Left colon (tissue), 2 donors: ENCODE measurements around the gene GNAI1. TPM values are rescaled to one million over a fixed set of nuclear protein-coding genes. Genes with fewer than 3 reads are reported as not detected.

Experiments used
- ATAC-seq: fragments of 200-7000 bp; cut with Tn5 transposase; one replicate; pipeline ENCODE4 v1.9.1; 2020; ENCODE audit warnings: mild to moderate bottlenecking, moderate library complexity
- DNase-seq, 2 donors: peaks; one replicate each; pipeline ENCODE4 v3.0.0-alpha.2; 2020
- intact Hi-C, 2 donors: fragments of 100-400 bp; cut with DNase I in 1 of 2; cut with micrococcal nuclease in 1 of 2; formaldehyde crosslinking; loops; one replicate each; pipeline versions ENCODE4 v1.11.2 to v1.14.0; 2022; cut with DNase I, micrococcal nuclease
- total RNA-seq, 2 donors: library from RNA; stranded (reverse); fragmentation: NEBNext Ultra II Directional; extraction: Animal tissue kit (Norgen Biotek cat#: 25700); gene quantifications; one replicate each; pipeline ENCODE4 v1.2.1, GENCODE V29; 2021
- donor health status: DM: no; HTN: no; CAD: no.
- donor health status: DM: yes; HTN: yes; CAD: no.

The GNAI1 gene
- total RNA-seq, 2 donors from 2014 or later = 22.9 to 31.7 TPM

DNA sequence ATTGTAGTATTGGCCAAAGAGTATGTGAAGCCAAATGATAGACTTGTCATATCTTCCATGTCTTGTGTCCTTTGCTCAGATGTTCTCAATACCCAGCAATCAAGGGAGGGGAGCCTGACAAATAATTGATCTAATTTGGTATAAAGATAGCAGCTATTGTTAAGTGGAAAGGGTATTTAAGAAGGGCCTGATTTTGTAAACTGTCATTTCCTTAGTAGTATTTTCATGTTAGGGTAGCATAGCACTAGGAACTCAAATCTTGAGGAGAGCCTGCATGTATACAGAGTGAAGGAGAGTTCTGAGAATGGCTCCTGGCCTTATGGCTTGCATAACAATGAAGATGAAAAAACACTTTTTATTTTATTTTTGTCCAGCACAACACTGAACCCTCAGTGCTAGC is 53.1 kb downstream of the GNAI1 start:
- no peak for ATAC-seq
- DNase-seq = no peak
- intact Hi-C loops = no loop called here

DNA sequence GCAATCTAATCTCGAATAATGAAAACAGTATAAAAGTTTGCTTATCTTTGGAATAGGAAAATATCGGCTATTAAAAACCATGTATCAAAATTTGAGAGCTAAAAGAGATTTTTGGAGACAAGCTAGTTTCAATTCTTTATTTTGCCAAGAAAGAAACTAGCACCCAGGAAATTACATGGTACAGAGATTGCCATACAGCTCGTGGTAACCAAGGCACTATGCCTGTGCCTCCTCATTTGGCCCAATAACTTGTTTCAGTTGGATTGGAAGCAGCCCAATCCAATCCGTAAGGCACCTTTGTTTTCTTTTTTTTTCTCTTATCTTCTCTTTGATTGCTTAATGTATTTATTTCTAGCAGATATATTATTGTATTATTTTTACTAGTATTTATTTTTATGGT is 55.0 kb downstream of the GNAI1 start:
- ATAC-seq = no peak
- intact Hi-C loops = no loop called here
- no peak for DNase-seq

DNA sequence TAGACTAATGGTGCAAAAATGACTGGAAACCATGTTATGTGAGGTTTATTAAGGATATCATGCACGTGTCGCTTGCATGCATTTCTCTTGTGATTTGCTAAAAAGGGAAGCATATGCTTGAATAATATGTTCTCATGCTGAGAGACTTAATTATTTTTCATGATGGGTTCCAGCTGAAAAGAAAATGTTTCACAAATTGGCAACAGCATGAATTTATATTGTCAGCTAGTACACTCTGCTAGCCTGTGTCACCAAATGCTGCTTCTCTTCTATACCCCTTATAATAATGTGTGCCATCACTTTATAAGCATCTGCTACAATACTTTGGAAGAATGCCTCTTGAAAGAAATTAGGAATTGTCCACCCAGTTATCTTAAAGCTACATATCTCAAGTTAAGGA is 63.0 kb downstream of the GNAI1 start:
- intact Hi-C loops = no loop called here
- ATAC-seq (no peak), DNase-seq (no peak)

DNA sequence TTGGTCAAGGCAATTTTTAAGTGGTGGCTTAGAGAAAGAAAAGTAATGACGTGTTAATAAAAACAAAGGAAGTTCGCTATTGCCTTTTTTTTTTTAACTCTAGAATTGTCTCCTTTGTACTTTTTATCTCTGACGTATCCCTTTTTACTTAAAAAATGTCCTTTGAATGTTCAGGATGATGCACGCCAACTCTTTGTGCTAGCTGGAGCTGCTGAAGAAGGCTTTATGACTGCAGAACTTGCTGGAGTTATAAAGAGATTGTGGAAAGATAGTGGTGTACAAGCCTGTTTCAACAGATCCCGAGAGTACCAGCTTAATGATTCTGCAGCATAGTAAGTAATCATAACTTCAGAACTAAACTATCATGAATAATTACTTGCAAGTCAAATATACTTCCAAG is 64.4 kb downstream of the GNAI1 start:
- ATAC-seq (no peak), DNase-seq (no peak)
- intact Hi-C loops = no loop called here

DNA sequence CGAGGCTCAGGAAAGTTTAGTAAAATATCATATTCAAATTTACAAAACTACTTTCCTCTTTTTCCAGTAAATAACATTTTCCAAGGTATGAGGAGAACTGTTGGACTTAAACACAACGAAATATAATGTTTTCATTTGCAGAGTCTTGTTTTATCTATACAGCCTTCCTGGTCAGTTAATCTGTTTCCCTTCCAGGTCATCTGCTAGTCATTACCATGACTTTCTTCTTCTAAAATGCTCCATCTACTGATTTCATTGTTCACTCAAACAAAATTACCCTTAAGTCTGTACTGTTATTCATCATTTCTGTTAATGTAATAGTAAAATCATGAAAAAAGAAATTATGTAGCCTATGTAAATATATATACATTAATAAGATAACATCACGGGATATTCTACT is 69.8 kb downstream of the GNAI1 start:
- DNase-seq (no peak), ATAC-seq (no peak)
- intact Hi-C loops = no loop called here

DNA sequence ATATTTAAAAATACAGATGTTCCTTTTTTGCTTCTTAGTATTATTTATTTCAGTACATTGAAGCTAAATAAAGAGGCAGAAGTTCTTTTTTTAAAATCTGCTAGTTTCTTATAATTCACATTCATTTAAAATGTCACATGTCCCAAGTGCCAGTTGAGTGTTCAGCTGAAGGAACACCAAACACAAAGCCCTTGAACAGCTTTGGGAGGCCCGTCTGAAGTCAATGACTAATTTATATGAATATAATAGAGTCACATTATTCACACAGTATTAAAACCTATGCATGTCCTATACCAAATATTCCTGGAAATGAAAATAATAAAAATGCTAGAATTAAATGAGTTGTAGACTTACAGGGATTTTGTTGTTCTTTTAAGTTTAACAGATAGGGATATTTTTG is 70.3 kb downstream of the GNAI1 start:
- intact Hi-C loops = no loop called here
- ATAC-seq (no peak), DNase-seq (no peak)

DNA sequence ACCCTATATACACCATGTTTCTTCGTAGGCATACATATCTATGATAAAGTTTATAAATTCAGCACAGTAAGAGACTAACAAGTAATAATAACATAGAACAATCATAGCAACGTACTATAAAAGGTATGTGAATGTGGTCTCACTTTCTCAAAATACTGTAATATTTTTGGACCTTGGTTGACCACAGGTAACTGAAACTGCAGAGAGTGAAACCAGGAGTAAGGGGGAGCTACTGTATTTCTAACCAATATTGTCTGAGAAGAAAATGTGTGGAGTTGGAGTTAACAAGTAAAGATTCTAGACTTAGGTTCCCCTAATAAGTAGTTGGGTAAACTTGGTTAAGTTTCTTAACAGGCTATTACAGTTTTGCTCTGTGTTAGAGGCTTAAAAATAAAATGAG is 72.1 kb downstream of the GNAI1 start:
- intact Hi-C loops = no loop called here
- DNase-seq = no peak
- ATAC-seq = no peak

DNA sequence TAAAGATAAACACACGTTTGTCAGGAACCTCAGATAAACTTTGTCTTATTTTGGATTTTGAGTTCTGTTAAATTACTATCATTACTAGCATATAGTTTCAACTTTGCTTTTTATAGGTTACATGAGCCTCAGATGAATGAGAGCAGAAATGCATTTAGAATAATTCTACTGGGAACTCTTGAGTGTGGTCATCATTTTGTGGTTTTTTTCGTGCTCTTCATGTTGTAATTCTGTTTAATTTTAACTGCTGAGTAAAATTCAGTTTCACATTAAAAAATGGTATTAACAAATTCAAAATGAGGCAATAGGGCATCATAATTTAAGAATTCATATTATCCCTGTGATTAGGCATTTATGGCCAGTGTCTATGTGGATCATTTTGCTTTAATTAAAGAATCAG is 72.9 kb downstream of the GNAI1 start:
- ATAC-seq (no peak), DNase-seq (no peak)
- intact Hi-C loops = no loop called here

DNA sequence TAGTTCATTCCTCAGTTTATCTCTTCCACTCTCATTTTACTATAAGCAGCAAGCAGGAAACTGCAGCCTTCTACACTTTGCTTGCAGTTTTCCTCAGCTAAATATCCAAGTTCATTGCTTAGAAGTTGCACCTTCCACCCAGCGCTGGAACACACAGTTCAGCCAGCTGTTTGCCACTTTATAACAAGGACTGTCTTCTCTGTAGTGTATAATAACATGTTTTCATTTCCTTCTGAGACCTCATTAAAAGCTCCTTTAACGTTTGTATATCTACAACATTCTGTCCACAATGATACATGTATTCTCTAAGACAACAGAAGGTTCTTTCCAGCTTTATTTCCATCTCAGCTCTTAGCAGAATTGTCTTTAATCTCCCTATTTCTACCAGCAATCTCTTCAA is 74.1 kb downstream of the GNAI1 start:
- ATAC-seq (no peak), DNase-seq (no peak)
- intact Hi-C loops = no loop called here

DNA sequence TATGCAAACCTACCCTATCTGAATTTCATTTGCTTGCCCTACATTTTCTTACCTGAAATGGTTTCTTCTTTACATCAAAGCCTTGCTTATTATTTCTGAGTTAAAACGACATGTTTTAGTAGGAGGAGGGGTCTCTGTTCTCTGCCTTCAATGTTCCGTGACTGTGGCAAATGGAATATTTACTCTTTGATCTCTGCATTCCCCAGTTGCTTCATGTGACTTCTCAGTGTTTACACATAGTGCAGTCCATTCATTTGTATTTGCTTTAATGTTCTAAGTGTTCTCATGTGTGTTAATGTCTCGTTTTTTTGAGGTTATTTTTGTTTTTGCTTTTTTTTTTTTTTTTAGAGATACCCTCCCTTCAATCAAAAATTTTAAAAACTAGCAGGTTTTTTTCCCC is 75.8 kb downstream of the GNAI1 start:
- no peak for DNase-seq
- intact Hi-C loops = no loop called here

DNA sequence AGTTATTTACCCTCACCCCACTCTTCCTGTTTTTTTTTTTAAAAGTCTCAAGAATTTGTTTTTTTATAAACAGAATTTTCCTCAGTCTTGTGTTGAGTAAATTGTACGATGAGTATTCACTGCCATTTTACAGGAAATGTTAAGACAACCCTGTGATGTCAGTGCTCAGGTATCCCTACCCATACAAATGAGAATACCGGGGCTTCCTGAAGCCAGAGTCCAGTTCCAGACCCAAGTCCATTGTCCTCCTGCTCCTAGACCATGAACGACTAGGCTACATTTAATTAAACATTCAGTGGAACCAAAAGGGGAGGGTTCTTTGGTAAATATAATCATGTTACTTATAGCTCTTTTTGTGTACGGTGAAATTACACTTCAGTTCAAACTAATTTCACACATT is 79.2 kb downstream of the GNAI1 start:
- DNase-seq (no peak), ATAC-seq (peak; percentile 60)
- intact Hi-C loops = no loop called here

More for the DNA sequence above, 75.8 kb downstream of the GNAI1 start:
- no peak for ATAC-seq

DNA sequence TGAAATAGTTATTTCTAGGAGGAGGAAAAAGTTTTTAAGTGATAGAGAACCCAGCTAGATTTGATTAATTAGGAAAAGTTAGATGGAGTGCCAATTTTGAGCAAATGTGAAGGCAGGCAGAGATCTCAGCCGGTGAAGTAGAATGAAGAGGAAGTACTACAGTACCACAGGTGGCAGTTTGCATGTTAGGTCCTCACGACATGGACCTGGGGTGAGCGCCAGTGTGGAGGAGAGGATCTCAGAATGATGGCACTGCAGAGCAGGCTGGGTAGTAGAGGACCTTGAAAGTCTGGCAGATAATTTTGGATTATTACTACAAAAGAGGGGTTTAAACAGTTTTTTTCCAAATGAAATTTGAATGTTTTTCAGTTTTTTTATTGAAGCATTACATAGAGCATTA is 81.1 kb downstream of the GNAI1 start:
- DNase-seq = no peak
- no peak for ATAC-seq
- intact Hi-C loops = no loop called here

DNA sequence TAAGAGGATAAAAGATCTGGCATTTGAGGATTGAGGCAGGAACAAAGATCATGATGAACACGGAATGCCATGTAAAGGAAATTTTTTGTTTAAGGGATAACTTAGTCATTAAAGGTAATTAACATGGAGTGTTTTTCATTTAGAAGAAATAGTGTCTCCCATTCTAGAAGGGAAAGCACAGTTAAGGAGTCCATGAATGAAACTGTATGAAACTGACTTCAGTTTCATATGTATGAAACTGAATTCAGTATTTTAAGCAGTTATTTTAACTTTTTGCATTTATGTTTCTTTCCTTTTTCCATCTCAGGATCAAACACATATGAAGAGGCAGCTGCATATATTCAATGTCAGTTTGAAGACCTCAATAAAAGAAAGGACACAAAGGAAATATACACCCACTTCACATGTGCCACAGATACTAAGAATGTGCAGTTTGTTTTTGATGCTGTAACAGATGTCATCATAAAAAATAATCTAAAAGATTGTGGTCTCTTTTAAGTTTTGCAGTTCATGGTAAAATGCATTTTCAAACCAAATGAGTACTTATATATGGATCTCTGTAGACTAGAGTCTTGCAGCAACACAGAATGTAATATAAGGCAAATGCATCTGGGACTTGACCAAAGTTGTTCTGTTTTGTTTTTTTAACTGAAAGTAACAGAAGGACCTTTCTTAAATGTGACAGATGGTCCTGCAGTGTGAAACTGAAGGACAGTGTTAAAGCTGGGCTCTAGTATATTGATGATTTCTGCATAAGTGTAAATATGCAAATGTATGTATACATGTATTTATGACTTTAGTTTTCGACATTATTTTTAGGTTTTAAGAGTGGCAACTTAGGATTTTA is 82.6 kb downstream of the GNAI1 start:
- no peak for DNase-seq
- ATAC-seq = no peak
- intact Hi-C loops = no loop called here

DNA sequence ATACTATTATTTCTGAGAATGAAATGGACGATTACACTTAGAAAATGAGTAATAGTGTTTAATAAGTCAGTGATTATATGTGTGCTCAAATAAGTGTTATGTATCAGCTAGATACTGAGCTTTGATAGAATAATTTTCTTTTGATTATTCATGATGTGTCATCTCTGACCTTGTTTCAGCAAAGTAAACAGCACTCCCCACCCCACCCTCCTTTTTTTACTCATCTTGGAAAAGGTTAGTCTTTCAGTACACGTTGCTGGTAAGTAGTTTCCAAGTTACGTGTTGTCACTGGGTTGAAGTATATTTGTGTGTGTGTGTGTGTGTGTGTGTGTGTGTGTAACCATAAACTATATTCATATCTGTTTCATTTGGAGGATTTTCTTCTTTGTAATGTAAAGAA is 84.1 kb downstream of the GNAI1 start:
- intact Hi-C loops = no loop called here
- ATAC-seq (peak; percentile 58), DNase-seq (no peak)

DNA sequence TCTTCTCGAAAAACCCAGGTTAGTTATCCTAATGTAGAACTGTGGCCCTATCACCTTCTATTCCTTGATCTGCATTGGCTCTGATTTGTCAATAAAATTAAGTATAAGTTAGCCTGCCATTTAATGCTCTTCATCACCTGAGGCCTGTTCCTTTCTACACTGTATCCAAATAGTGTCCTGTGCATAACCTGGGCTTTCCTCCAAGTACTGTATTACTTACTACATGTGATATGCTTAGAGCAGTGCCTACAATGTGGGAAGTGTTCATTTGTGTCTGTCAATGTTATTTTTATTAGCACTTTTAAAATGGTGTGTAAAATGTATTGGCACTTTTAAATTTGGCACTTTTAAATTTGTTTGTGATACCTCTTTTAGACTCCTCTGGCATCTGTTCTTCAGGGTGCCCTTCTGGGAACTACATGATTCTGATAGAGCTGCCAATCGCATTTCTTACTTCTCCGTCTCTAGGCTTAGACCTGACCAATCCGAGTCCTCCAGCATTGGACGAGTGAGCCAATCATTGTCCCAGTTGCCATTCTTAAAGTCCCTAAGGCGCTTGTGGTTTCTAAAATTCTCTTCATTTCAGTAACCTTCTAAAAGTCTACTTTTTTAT is 85.5 kb downstream of the GNAI1 start:
- intact Hi-C loops = no loop called here
- ATAC-seq (no peak), DNase-seq (no peak)

DNA sequence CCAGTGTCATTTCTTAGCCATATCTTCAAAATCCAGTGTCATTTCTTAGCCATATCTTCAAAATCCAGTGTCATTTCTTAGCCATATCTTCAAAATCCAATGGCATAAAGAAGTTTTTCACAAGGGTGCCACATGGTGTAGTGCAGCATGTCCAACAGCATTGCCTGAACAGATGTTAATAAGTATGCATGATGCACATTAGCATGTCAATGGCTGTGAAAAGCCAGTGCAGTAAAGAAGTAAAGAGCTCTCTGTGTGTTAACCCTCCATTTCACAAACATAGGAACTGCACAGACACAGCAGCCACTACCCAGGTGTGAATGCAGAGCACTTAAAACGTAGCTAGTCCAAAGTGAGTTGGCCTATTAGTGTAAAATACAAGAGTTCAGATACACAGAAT is 89.8 kb downstream of the GNAI1 start:
- ATAC-seq = no peak
- no peak for DNase-seq
- intact Hi-C loops = no loop called here

DNA sequence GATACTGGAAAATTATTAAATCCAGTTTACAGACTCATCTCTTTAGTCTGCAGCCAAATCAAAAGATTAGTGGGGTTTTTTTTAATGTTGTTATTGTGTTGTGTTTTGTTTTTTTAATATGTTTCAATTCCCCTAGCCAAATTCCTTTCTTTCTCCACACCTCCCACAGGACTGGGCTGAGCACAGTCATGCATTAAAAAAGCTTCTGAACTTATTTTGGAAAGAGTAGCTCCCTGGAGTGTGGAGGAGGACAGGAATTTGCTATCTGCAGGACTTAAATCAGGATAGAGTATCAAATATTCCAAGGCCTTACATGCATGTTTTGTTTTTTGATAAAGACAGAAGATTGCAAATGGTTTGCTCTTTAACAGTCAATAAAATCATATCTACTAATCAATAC is 90.7 kb downstream of the GNAI1 start:
- ATAC-seq (no peak), DNase-seq (no peak)
- intact Hi-C loops = no loop called here

DNA sequence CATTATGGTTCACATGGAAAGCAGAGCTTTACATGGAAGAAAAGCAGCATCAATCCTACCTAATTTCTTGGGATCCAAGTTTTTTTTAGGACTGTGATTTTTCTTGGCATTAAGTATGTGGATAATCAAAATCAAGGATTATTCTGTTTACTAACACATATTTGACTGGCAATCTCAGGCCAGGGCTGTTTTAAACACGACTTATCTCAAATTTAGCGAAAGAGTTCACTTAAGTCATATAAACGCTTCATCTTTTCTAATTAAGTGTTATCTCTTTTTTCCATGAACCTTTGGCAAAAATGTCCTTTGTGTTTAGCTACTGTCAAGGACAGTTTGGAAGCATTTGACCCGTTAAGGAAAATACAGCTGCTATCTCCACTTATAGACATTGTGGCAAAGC is 92.0 kb downstream of the GNAI1 start:
- intact Hi-C loops = no loop called here
- ATAC-seq = no peak
- DNase-seq = no peak

DNA sequence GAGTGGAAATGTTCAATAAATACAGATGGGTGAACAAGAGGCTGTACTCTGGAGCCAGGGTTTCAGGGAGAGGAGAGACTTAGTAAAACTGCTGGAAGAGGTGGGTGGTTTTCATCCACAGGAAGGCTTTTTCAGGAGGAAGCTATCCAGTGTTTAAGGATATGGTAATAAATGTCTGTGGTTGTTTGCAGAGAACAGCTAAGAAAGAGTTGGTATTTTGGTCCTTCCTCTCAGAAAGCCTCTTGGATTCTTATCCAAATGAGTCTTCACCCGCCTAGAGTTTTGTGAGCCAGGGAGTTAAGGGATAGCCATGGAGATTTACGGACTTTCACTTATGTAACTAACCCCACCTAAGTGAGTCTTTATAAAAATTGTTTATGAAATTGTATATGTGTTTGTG is 95.7 kb downstream of the GNAI1 start:
- intact Hi-C loops = no loop called here
- ATAC-seq (no peak), DNase-seq (no peak)

DNA sequence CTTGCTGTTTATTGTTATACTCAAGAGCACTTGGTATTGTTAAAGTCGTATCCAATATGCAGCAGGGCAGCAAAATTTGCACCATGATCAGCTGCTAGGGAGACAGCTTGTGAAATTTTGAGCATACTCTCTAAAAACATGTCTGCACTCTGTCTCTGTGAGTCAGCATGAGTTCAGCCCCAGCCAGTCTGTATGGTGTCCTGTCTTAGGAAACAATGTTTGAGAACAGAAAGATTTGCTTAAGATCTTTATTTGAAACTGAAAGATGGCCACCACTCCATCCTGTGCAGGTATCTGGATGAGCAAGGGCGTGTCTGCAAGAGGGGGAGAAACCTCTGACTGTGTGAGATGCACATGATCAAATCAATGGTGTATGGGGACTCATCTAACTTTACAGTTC is 97.1 kb downstream of the GNAI1 start:
- intact Hi-C loops = no loop called here
- ATAC-seq (no peak), DNase-seq (no peak)
